A673 (cell line): ENCODE measurements around the gene GATAD2A. TPM values are rescaled to one million over a fixed set of nuclear protein-coding genes. Genes with fewer than 3 reads are reported as not detected.

Experiments used
- BruUV-seq: library from RNA; stranded (reverse); fragments of 400-500 nt; replicated peaks from 2 replicates; lab custom pipeline; 2021; lab: Mats Ljungman, UMichigan
- CTCF ChIA-PET: fragments of 300-600 bp; sonication (Branson Sonifier 250); formaldehyde crosslinking; loops from one replicate; lab custom pipeline; 2022; ENCODE audit warnings: antibody characterized with exemption; lab: Charles Lee
- POLR2A ChIA-PET: fragments of 300-600 bp; sonication (Branson Sonifier 250); formaldehyde crosslinking; loops from one replicate; lab custom pipeline; 2022; ENCODE audit warnings: antibody characterized with exemption; ENCODE audit not compliant: low non-redundant PET; lab: Charles Lee
- DNase-seq: peaks from one replicate; pipeline ENCODE4 v3.0.0-alpha.2; 2015; ENCODE audit warnings: low spot score
- H3K27ac ChIP-seq: fragments of 200-600 bp; sonication (generic); 2 replicates; pipeline ENCODE4 v1.5.1; 2016; ENCODE audit warnings: mixed run types, low read depth, mild to moderate bottlenecking, mixed read lengths, antibody characterized with exemption, low read length; ENCODE audit not compliant: poor library complexity, severe bottlenecking
- H3K27me3 ChIP-seq: fragments of 200-600 bp; sonication (generic); replicated peaks from 2 replicates; pipeline ENCODE4 v1.6.1; 2017; ENCODE audit warnings: mixed run types, low read depth, mild to moderate bottlenecking, mixed read lengths, antibody characterized with exemption, low read length; ENCODE audit not compliant: insufficient read depth, poor library complexity
- H3K36me3 ChIP-seq: fragments of 200-600 bp; sonication (generic); 2 replicates; pipeline ENCODE4 v1.6.1; 2016; ENCODE audit warnings: mixed run types, mild to moderate bottlenecking, mixed read lengths, antibody characterized with exemption, low read length; ENCODE audit not compliant: insufficient read depth, poor library complexity, severe bottlenecking
- H3K4me1 ChIP-seq: fragments of 200-600 bp; sonication (generic); 2 replicates; pipeline ENCODE4 v1.6.1; 2017; ENCODE audit warnings: mixed run types, mild to moderate bottlenecking, mixed read lengths, antibody characterized with exemption, low read length; ENCODE audit not compliant: insufficient read depth, poor library complexity, severe bottlenecking
- H3K4me3 ChIP-seq: fragments of 200-600 bp; sonication (generic); 2 replicates; pipeline ENCODE4 v1.5.1; 2016; ENCODE audit warnings: low read depth, mixed run types, mild to moderate bottlenecking, mixed read lengths, low read length; ENCODE audit not compliant: poor library complexity, severe bottlenecking
- H3K9me3 ChIP-seq: fragments of 200-600 bp; sonication (generic); 2 replicates; pipeline ENCODE4 v1.6.1; 2016; ENCODE audit warnings: mixed run types, low read depth, mild to moderate bottlenecking, mixed read lengths, antibody characterized with exemption, low read length; ENCODE audit not compliant: poor library complexity, severe bottlenecking
- CTCF ChIP-seq: fragments of 300-800, 200-600 bp; sonication (generic); conservative IDR thresholded peaks from 2 replicates; pipeline ENCODE4 v1.5.1; 2017; ENCODE audit warnings: low read depth, mild to moderate bottlenecking, antibody characterized with exemption, low read length, moderate library complexity, mixed read lengths
- EZH2 ChIP-seq: fragments of 200-600 bp; sonication (generic); IDR thresholded peaks from 2 replicates; pipeline ENCODE4 v1.6.1; 2017; ENCODE audit warnings: borderline replicate concordance, low read depth, mild to moderate bottlenecking, mixed read lengths, antibody characterized with exemption, low read length; ENCODE audit not compliant: poor library complexity, severe bottlenecking
- intact Hi-C: fragments of 100-400 bp; cut with micrococcal nuclease; formaldehyde crosslinking; loops from one replicate; pipeline ENCODE4 v1.10.0; 2022; ENCODE audit not compliant: unreplicated experiment
- total RNA-seq: library from RNA; stranded (reverse); gene quantifications from 2 replicates; pipeline ENCODE4 v1.2.3, GENCODE V29; 2021

Gene GATAD2A
- total RNA-seq, 1 experiment from 2014 or later, result 218 TPM

- peaks cover 69% of the 10 kb centered on the region for H3K4me1 ChIP-seq
- DNase-seq, result peak; percentile 74
- ChIA-PET CTCF (no interaction called here), POLR2A (no interaction called here)
- peaks cover 7% of the 10 kb centered on the region for H3K9me3 ChIP-seq
- no peaks in the 10 kb centered on the region for H3K27me3 ChIP-seq
- H3K36me3 ChIP-seq, result peaks cover 19% of the 10 kb centered on the region
- intact Hi-C loops, result no loop called here
- TF ChIP-seq CTCF, result no peak
- no peak for TF ChIP-seq EZH2
- no TSS peak for BruUV-seq
- no peak overlapping the region for H3K4me3 ChIP-seq
- peak overlapping the region; percentile 82 for H3K27ac ChIP-seq
Measured at GRCh38 chr19:19461671-19462622, 56.5 kb downstream of the GATAD2A start.

- peak; percentile 64 for DNase-seq
- BruUV-seq, result no TSS peak
- Histone ChIP-seq H3K4me1 (peaks cover 60% of the 10 kb centered on the region), H3K4me3 (no peak overlapping the region), H3K27ac (peak overlapping the region; percentile 82), H3K27me3 (no peaks in the 10 kb centered on the region), H3K9me3 (peaks cover 19% of the 10 kb centered on the region), H3K36me3 (peaks cover 32% of the 10 kb centered on the region)
- no peak for TF ChIP-seq EZH2
- ChIA-PET CTCF (interaction anchor here (0.6 kb wide), 1 partner anchor 38 kb away, joined by 4 read pairs; no protein-coding TSS in a partner anchor), POLR2A (no interaction called here)
- intact Hi-C loops, result no loop called here
Measured at GRCh38 chr19:19463348-19464117, 58.1 kb downstream of the GATAD2A start.

GRCh38 chr19:19464339-19465098 lies 59.0 kb downstream of the GATAD2A start:
- no TSS peak for BruUV-seq
- Histone ChIP-seq H3K27ac (peak overlapping the region; percentile 82), H3K27me3 (no peaks in the 10 kb centered on the region), H3K4me1 (peaks cover 50% of the 10 kb centered on the region), H3K36me3 (peaks cover 36% of the 10 kb centered on the region), H3K9me3 (peaks cover 28% of the 10 kb centered on the region), H3K4me3 (no peak overlapping the region)
- peak; percentile 66 for DNase-seq
- POLR2A ChIA-PET, result no interaction called here
- TF ChIP-seq CTCF (no peak), EZH2 (no peak)
- intact Hi-C loops, result no loop called here
- CTCF ChIA-PET, result no interaction called here
